ENCODE data around the gene CTCF.

- no peak for TF ChIP-seq EGR1 (IDR thresholded peaks at IDR 0.05)
- no peak for TF ChIP-seq RAD21 (IDR thresholded peaks at IDR 0.05; ENCODE audit: low read depth)
- TF ChIP-seq REST (IDR thresholded peaks at IDR 0.05; ENCODE audit: low read depth): no peak
- no peak for TF ChIP-seq FOXM1 (IDR thresholded peaks at IDR 0.05; ENCODE audit: borderline replicate concordance, low read depth)
- TF ChIP-seq USF1 (IDR thresholded peaks at IDR 0.05): no peak
- TF ChIP-seq TAF1 (IDR thresholded peaks at IDR 0.05; ENCODE audit: low read depth): no peak
- TF ChIP-seq NFIC (IDR thresholded peaks at IDR 0.05): no peak
- TF ChIP-seq ZBTB7A (IDR thresholded peaks at IDR 0.05; ENCODE audit: low read depth): peak; percentile 54; the same call in 1 of the 2 replicates
These were observed 864 bp upstream of the CTCF start for GRCh38 chr16:67561501-67561823.

Measured in Ishikawa (cell line).